GM12865 (cell line): ENCODE measurements around the gene SERPINB7.

Source experiments
- DNase-seq: peaks from one replicate; pipeline ENCODE4 v3.0.0; 2010; ENCODE audit warnings: low read depth
- H3K4me3 ChIP-seq: 2 replicates; pipeline ENCODE4 v1.5.1; 2011; ENCODE audit warnings: mild to moderate bottlenecking, low read depth, low read length, control low read depth
- TF ChIP-seq, protein P1 (sequence below): IDR thresholded peaks from 2 replicates; pipeline ENCODE4 v1.5.1; 2011; ENCODE audit warnings: low read length, control low read depth, low read depth, inconsistent platforms; ENCODE audit not compliant: insufficient read depth; ENCODE audit errors: missing control alignments

The SERPINB7 gene, protein sequence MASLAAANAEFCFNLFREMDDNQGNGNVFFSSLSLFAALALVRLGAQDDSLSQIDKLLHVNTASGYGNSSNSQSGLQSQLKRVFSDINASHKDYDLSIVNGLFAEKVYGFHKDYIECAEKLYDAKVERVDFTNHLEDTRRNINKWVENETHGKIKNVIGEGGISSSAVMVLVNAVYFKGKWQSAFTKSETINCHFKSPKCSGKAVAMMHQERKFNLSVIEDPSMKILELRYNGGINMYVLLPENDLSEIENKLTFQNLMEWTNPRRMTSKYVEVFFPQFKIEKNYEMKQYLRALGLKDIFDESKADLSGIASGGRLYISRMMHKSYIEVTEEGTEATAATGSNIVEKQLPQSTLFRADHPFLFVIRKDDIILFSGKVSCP

GRCh38 chr18:63775166-63775730 lies at the start of gene SERPINB7:
Gene SERPINB7 (plus strand): TSS chr18:63775418. CDS start chr18:63782373, 6,955 bp downstream.
- DNase-seq: no peak
- H3K4me3 ChIP-seq: no peak within 1 kb of the TSS
- TF ChIP-seq, protein P1, sequence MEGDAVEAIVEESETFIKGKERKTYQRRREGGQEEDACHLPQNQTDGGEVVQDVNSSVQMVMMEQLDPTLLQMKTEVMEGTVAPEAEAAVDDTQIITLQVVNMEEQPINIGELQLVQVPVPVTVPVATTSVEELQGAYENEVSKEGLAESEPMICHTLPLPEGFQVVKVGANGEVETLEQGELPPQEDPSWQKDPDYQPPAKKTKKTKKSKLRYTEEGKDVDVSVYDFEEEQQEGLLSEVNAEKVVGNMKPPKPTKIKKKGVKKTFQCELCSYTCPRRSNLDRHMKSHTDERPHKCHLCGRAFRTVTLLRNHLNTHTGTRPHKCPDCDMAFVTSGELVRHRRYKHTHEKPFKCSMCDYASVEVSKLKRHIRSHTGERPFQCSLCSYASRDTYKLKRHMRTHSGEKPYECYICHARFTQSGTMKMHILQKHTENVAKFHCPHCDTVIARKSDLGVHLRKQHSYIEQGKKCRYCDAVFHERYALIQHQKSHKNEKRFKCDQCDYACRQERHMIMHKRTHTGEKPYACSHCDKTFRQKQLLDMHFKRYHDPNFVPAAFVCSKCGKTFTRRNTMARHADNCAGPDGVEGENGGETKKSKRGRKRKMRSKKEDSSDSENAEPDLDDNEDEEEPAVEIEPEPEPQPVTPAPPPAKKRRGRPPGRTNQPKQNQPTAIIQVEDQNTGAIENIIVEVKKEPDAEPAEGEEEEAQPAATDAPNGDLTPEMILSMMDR: no peak

- DNase-seq: no peak
- TF ChIP-seq, protein P1: no peak
- no peak overlapping the region for H3K4me3 ChIP-seq
Observed at GRCh38 chr18:63725682-63726480, 49.3 kb upstream of the SERPINB7 start.

DNA sequence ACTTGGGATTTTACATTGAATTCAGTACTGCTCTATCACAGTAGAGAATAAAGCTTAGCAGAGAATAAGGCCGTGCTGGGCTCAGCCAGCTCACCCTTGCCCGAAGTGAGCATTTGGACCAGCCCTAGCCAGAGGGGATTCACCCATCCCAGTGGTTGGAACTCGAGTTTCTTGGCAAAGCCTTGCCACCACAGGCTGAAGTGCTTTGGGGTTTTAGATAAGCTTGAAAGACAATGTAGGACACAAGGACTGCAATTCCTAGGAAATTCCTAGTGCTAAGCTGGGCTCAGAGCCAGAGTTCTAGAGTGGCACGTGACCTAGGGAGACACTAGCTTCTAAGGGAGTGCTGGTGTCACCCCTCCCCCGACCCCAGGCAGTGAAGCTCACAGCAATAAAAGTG lies 44.4 kb upstream of the SERPINB7 start:
- no peak overlapping the region for H3K4me3 ChIP-seq
- TF ChIP-seq, protein P1: no peak
- no peak for DNase-seq

- DNase-seq: no peak
- H3K4me3 ChIP-seq: no peak overlapping the region
- TF ChIP-seq, protein P1: no peak
Observed at GRCh38 chr18:63731215-63731614, 44.0 kb upstream of the SERPINB7 start.

- H3K4me3 ChIP-seq: no peak overlapping the region
- DNase-seq: no peak
- TF ChIP-seq, protein P1: no peak
Observed at GRCh38 chr18:63736876-63737275, 38.3 kb upstream of the SERPINB7 start.

GRCh38 chr18:63741769-63742168 lies 33.4 kb upstream of the SERPINB7 start:
- TF ChIP-seq, protein P1: no peak
- H3K4me3 ChIP-seq: no peak overlapping the region
- DNase-seq: no peak
